Gastrocnemius medialis (tissue), 4 donors: ENCODE data around the gene ARMCX4.

ENCODE experiments used
- POLR2A ChIP-seq, 2 donors: fragments of 450-650 bp; IDR thresholded peaks; one replicate each; pipeline ENCODE4 v1.6.1; 2017; ENCODE audit warnings: antibody characterized with exemption in 2 of 2, mild to moderate bottlenecking in 2 of 2, moderate library complexity in 2 of 2
- TF ChIP-seq, protein P1 (sequence below), 5 experiments: fragments of 450-650 bp in 3 of 5; fragments of 200-600 bp in 2 of 5; sonication (generic) in 2 of 5; IDR thresholded peaks in 4 of 5; conservative IDR thresholded peaks in 1 of 5; 1 replicate in 4 of 5; 2 replicates in 1 of 5; pipeline ENCODE4 v1.5.1; 2016 to 2019; ENCODE audit warnings: antibody characterized with exemption in 5 of 5, mild to moderate bottlenecking in 3 of 5, moderate library complexity in 3 of 5

DNA sequence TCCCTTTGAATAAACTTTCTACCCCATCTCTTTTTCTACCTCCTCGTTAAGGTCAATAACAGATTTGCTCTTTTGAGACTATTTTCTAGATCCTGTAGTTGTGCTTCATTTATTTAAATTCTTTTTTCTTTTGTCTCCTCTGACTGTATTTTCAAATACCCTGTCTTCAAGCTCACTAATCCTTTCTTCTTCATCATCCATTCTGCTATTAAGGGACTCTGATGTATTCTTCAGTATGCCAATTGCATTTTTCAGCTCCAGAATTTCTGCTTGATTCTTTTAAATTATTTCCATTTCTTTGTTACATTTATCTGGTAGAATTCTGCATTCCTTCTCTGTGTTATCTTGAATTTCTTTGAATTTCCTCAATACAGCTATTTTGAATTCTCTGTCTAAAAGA lies 36.0 kb upstream of the ARMCX4 start:
- TF ChIP-seq, protein P1, sequence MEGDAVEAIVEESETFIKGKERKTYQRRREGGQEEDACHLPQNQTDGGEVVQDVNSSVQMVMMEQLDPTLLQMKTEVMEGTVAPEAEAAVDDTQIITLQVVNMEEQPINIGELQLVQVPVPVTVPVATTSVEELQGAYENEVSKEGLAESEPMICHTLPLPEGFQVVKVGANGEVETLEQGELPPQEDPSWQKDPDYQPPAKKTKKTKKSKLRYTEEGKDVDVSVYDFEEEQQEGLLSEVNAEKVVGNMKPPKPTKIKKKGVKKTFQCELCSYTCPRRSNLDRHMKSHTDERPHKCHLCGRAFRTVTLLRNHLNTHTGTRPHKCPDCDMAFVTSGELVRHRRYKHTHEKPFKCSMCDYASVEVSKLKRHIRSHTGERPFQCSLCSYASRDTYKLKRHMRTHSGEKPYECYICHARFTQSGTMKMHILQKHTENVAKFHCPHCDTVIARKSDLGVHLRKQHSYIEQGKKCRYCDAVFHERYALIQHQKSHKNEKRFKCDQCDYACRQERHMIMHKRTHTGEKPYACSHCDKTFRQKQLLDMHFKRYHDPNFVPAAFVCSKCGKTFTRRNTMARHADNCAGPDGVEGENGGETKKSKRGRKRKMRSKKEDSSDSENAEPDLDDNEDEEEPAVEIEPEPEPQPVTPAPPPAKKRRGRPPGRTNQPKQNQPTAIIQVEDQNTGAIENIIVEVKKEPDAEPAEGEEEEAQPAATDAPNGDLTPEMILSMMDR (IDR thresholded peaks at IDR 0.05 in 4 of 5, conservative IDR thresholded peaks at IDR 0.05 in 1 of 5), result no peak
- TF ChIP-seq POLR2A (IDR thresholded peaks at IDR 0.05), result no peak
